ENCODE data around the gene NME4. TPM values are rescaled to one million over a fixed set of nuclear protein-coding genes. Genes with fewer than 3 reads are reported as not detected.

NME4 gene
- polyA plus RNA-seq, 4 donors: 13.0 to 77.2 (median 34.9) TPM

DNA sequence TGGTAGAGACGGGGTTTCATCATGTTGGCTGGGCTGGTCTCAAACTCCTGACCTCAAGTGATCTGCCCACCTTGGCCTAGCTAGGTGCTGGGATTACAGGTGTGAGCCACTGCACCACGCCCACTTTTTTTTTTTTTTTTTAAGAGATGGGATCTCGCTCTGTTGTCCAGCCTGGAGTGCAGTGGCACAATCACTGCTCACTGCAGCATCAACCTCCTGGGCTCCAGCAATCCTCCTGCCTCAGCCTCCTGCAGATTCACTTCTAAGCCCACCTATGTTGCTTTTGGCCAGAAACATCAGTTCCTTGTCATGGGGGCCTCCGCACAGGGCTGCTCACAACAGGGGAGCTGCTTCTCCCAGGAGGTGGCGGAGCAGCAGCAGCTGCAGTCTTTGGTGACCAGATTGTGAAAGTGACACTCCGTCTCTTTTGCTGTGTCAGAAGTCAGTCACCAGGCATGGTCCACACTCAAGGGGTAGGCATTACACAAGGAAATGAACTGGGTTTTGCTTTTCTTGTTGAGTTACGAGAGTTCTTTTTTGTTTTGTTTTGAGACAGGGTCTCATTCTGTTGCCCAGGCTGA, 4.5 kb upstream of the NME4 start:
- peaks cover 0 to 6% of the 10 kb centered on the region in 2 donors for H3K9me3 ChIP-seq (ENCODE audit: control insufficient read depth in 2 of 2, insufficient read depth in 1 of 2, low read depth in 1 of 2, low read length in 1 of 2)
- DNase-seq: no peak
- FAIRE-seq: no peak
- H3K4me3 ChIP-seq (ENCODE audit: low read depth in 1 of 3, low read length in 3 of 3): no peak overlapping the region
- H3K4me1 ChIP-seq (ENCODE audit: control insufficient read depth in 3 of 3, insufficient read depth in 2 of 3, low read depth in 1 of 3, low read length in 2 of 3): peaks cover 0 to 25% (median 3%) of the 10 kb centered on the region in 3 donors
- peak overlapping the region in 1 of 3 donors; percentile 30 for H3K27ac ChIP-seq (ENCODE audit: low read depth in 1 of 3, low read length in 2 of 3)
- no peaks in the 10 kb centered on the region for H3K27me3 ChIP-seq (ENCODE audit: control insufficient read depth in 3 of 3, insufficient read depth in 3 of 3, low read length in 3 of 3)
- H3K36me3 ChIP-seq (ENCODE audit: control insufficient read depth in 3 of 3, insufficient read depth in 2 of 3, low read depth in 1 of 3, low read length in 3 of 3): peaks cover 0 to 7% (median 0%) of the 10 kb centered on the region in 3 donors
- WGBS, 3 donors: 79 to 93% (median 92%) methylated on average over 7 of the region's 7 CpGs

DNA sequence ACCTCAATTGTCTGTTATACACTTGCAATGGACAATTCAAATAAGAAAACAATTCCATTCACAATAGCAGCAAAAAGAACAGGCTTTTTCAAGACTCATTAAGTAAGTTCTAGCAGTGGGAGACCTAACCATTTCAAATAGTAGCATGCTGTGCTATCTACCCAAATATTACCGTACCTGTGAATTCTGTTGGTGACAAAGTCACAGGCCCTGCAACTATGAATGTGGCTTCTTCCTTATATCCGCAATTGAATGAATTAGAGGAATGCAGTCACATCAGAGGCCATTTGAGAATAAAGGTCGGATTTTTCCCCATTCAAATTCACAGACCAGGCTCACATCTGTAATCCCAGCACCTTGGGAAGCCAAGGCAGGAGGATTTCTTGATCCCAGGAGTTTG, 800 bp upstream of the NME4 start:
- Histone ChIP-seq H3K4me3 (ENCODE audit: low read depth in 1 of 3, low read length in 3 of 3) (peak overlapping the region in 1 of 3 donors; percentile 56), H3K4me1 (ENCODE audit: control insufficient read depth in 3 of 3, insufficient read depth in 2 of 3, low read depth in 1 of 3, low read length in 2 of 3) (peaks cover 0 to 20% (median 7%) of the 10 kb centered on the region in 3 donors), H3K27ac (ENCODE audit: low read depth in 1 of 3, low read length in 2 of 3) (no peak overlapping the region), H3K9me3 (ENCODE audit: control insufficient read depth in 2 of 2, insufficient read depth in 1 of 2, low read depth in 1 of 2, low read length in 1 of 2) (peaks cover 0 to 6% of the 10 kb centered on the region in 2 donors), H3K36me3 (ENCODE audit: control insufficient read depth in 3 of 3, insufficient read depth in 2 of 3, low read depth in 1 of 3, low read length in 3 of 3) (peaks cover 0 to 37% (median 0%) of the 10 kb centered on the region in 3 donors), H3K27me3 (ENCODE audit: control insufficient read depth in 3 of 3, insufficient read depth in 3 of 3, low read length in 3 of 3) (no peaks in the 10 kb centered on the region)
- DNase-seq (no peak), FAIRE-seq (no peak)
- WGBS, 3 donors: 27 to 42% (median 40%) methylated on average over 3 of the region's 3 CpGs

- Histone ChIP-seq H3K9me3 (ENCODE audit: control insufficient read depth in 2 of 2, insufficient read depth in 1 of 2, low read depth in 1 of 2, low read length in 1 of 2) (peaks cover 0 to 5% of the 10 kb centered on the region in 2 donors), H3K27me3 (ENCODE audit: control insufficient read depth in 3 of 3, insufficient read depth in 3 of 3, low read length in 3 of 3) (no peaks in the 10 kb centered on the region), H3K36me3 (ENCODE audit: control insufficient read depth in 3 of 3, insufficient read depth in 2 of 3, low read depth in 1 of 3, low read length in 3 of 3) (peaks cover 0 to 36% (median 0%) of the 10 kb centered on the region in 3 donors), H3K27ac (ENCODE audit: low read depth in 1 of 3, low read length in 2 of 3) (peak overlapping the region in 1 of 3 donors; percentile 48), H3K4me3 (ENCODE audit: low read depth in 1 of 3, low read length in 3 of 3) (peak overlapping the region; percentile 50 to 58 (median 56)), H3K4me1 (ENCODE audit: control insufficient read depth in 3 of 3, insufficient read depth in 2 of 3, low read depth in 1 of 3, low read length in 2 of 3) (peaks cover 0 to 20% (median 7%) of the 10 kb centered on the region in 3 donors)
- DNase-seq (peak in 1 of 2 donors; percentile 55), FAIRE-seq (no peak)
- 3 to 9% (median 6%) methylated on average over 22 of the region's 22 CpGs for WGBS, 3 donors
Observed at GRCh38 chr16:396605-397004, 394 bp upstream of the NME4 start.

- DNase-seq: peak; percentile 55 to 80
- WGBS, 3 donors: 33 to 39% (median 38%) methylated on average over 19 to 29 of the region's 29 CpGs
- peak overlapping the region in 1 of 3 donors; percentile 61 for H3K27ac ChIP-seq (ENCODE audit: low read depth in 1 of 3, low read length in 2 of 3)
- peak overlapping the region in 1 of 3 donors; percentile 22 for H3K4me3 ChIP-seq (ENCODE audit: low read depth in 1 of 3, low read length in 3 of 3)
- peaks cover 0 to 20% (median 7%) of the 10 kb centered on the region in 3 donors for H3K4me1 ChIP-seq (ENCODE audit: control insufficient read depth in 3 of 3, insufficient read depth in 2 of 3, low read depth in 1 of 3, low read length in 2 of 3)
- no peaks in the 10 kb centered on the region for H3K27me3 ChIP-seq (ENCODE audit: control insufficient read depth in 3 of 3, insufficient read depth in 3 of 3, low read length in 3 of 3)
- H3K9me3 ChIP-seq (ENCODE audit: control insufficient read depth in 2 of 2, insufficient read depth in 1 of 2, low read depth in 1 of 2, low read length in 1 of 2): no peaks in the 10 kb centered on the region
- H3K36me3 ChIP-seq (ENCODE audit: control insufficient read depth in 3 of 3, insufficient read depth in 2 of 3, low read depth in 1 of 3, low read length in 3 of 3): peaks cover 0 to 30% (median 0%) of the 10 kb centered on the region in 3 donors
- no peak for FAIRE-seq
Observed at GRCh38 chr16:397736-398332, 835 bp downstream of the NME4 start.

GRCh38 chr16:398561-399339, 1.8 kb downstream of the NME4 start:
- H3K9me3 ChIP-seq (ENCODE audit: control insufficient read depth in 2 of 2, insufficient read depth in 1 of 2, low read depth in 1 of 2, low read length in 1 of 2): no peaks in the 10 kb centered on the region
- no peak overlapping the region for H3K4me3 ChIP-seq (ENCODE audit: low read depth in 1 of 3, low read length in 3 of 3)
- H3K4me1 ChIP-seq (ENCODE audit: control insufficient read depth in 3 of 3, insufficient read depth in 2 of 3, low read depth in 1 of 3, low read length in 2 of 3): peaks cover 0 to 28% (median 7%) of the 10 kb centered on the region in 3 donors
- FAIRE-seq (no peak), DNase-seq (no peak)
- peaks cover 0 to 36% (median 0%) of the 10 kb centered on the region in 3 donors for H3K36me3 ChIP-seq (ENCODE audit: control insufficient read depth in 3 of 3, insufficient read depth in 2 of 3, low read depth in 1 of 3, low read length in 3 of 3)
- 79 to 82% (median 81%) methylated on average over 23 to 24 of the region's 24 CpGs for WGBS, 3 donors
- H3K27me3 ChIP-seq (ENCODE audit: control insufficient read depth in 3 of 3, insufficient read depth in 3 of 3, low read length in 3 of 3): no peaks in the 10 kb centered on the region
- peak overlapping the region in 1 of 3 donors; percentile 27 for H3K27ac ChIP-seq (ENCODE audit: low read depth in 1 of 3, low read length in 2 of 3)

GRCh38 chr16:399340-400019, 2.5 kb downstream of the NME4 start:
- no peak overlapping the region for H3K4me3 ChIP-seq (ENCODE audit: low read depth in 1 of 3, low read length in 3 of 3)
- H3K27ac ChIP-seq (ENCODE audit: low read depth in 1 of 3, low read length in 2 of 3): no peak overlapping the region
- DNase-seq (no peak), FAIRE-seq (no peak)
- no peaks in the 10 kb centered on the region for H3K27me3 ChIP-seq (ENCODE audit: control insufficient read depth in 3 of 3, insufficient read depth in 3 of 3, low read length in 3 of 3)
- peaks cover 0 to 36% (median 0%) of the 10 kb centered on the region in 3 donors for H3K36me3 ChIP-seq (ENCODE audit: control insufficient read depth in 3 of 3, insufficient read depth in 2 of 3, low read depth in 1 of 3, low read length in 3 of 3)
- peaks cover 0 to 28% (median 7%) of the 10 kb centered on the region in 3 donors for H3K4me1 ChIP-seq (ENCODE audit: control insufficient read depth in 3 of 3, insufficient read depth in 2 of 3, low read depth in 1 of 3, low read length in 2 of 3)
- 78 to 83% (median 80%) methylated on average over 20 to 22 of the region's 22 CpGs for WGBS, 3 donors
- no peaks in the 10 kb centered on the region for H3K9me3 ChIP-seq (ENCODE audit: control insufficient read depth in 2 of 2, insufficient read depth in 1 of 2, low read depth in 1 of 2, low read length in 1 of 2)

- H3K27ac ChIP-seq (ENCODE audit: low read depth in 1 of 3, low read length in 2 of 3): peak overlapping the region in 1 of 3 donors; percentile 86
- WGBS, 3 donors: 69 to 75% (median 70%) methylated on average over 9 to 10 of the region's 10 CpGs
Observed at GRCh38 chr16:400061-400591, 3.1 kb downstream of the NME4 start.

More at GRCh38 chr16:400061-400591, 3.1 kb downstream of the NME4 start:
- no peaks in the 10 kb centered on the region for H3K27me3 ChIP-seq (ENCODE audit: control insufficient read depth in 3 of 3, insufficient read depth in 3 of 3, low read length in 3 of 3)
- no peak overlapping the region for H3K4me3 ChIP-seq (ENCODE audit: low read depth in 1 of 3, low read length in 3 of 3)
- DNase-seq (peak in 1 of 2 donors; percentile 11), FAIRE-seq (no peak)
- peaks cover 2 to 32% (median 7%) of the 10 kb centered on the region in 3 donors for H3K4me1 ChIP-seq (ENCODE audit: control insufficient read depth in 3 of 3, insufficient read depth in 2 of 3, low read depth in 1 of 3, low read length in 2 of 3)
- no peaks in the 10 kb centered on the region for H3K9me3 ChIP-seq (ENCODE audit: control insufficient read depth in 2 of 2, insufficient read depth in 1 of 2, low read depth in 1 of 2, low read length in 1 of 2)
- peaks cover 0 to 42% (median 0%) of the 10 kb centered on the region in 3 donors for H3K36me3 ChIP-seq (ENCODE audit: control insufficient read depth in 3 of 3, insufficient read depth in 2 of 3, low read depth in 1 of 3, low read length in 3 of 3)

Measured in small intestine (tissue), 7 donors.